HUES48 (cell line): ENCODE results near the gene FAM83C.
"Not testable (repeated sequence)": the region's sequence is repeated elsewhere in the genome, so short reads cannot be mapped to it uniquely, and the experiment has no call there.

Source experiments
- H3K27ac ChIP-seq: one replicate; pipeline ENCODE4 v1.7.0; 2013; ENCODE audit warnings: low read depth, low read length, inconsistent platforms
- H3K27me3 ChIP-seq: 2 replicates; pipeline ENCODE4 v1.6.1; 2013; ENCODE audit warnings: mild to moderate bottlenecking, low read length; ENCODE audit not compliant: control insufficient read depth, insufficient read depth
- H3K36me3 ChIP-seq: 2 replicates; pipeline ENCODE4 v1.6.1; 2013; ENCODE audit warnings: low read length; ENCODE audit not compliant: control insufficient read depth, insufficient read depth
- H3K4me1 ChIP-seq: 2 replicates; pipeline ENCODE4 v1.6.1; 2013; ENCODE audit warnings: mild to moderate bottlenecking, low read length; ENCODE audit not compliant: control insufficient read depth, insufficient read depth
- H3K4me3 ChIP-seq: 2 replicates; pipeline ENCODE4 v1.5.1; 2013; ENCODE audit warnings: mild to moderate bottlenecking, low read depth, low read length
- H3K9ac ChIP-seq: 2 replicates; pipeline ENCODE4 v1.6.1; 2013; ENCODE audit warnings: mild to moderate bottlenecking, low read depth, low read length, moderate library complexity
- H3K9me3 ChIP-seq: 2 replicates; pipeline ENCODE4 v1.6.1; 2013; ENCODE audit warnings: low read length; ENCODE audit not compliant: control insufficient read depth, insufficient read depth

Gene FAM83C

GRCh38 chr20:35317416-35318210 is 25.4 kb upstream of the FAM83C start:
- peaks cover 25% of the 10 kb centered on the region for H3K4me1 ChIP-seq
- H3K27ac ChIP-seq: no peak overlapping the region
- no peak overlapping the region for H3K9ac ChIP-seq

GRCh38 chr20:35316086-35316485 is 23.9 kb upstream of the FAM83C start:
- Histone ChIP-seq H3K4me3 (no peak overlapping the region), H3K36me3 (0 out of 2 replicates have a peak, but pooled peaks cover 4% of the 10 kb centered on the region), H3K27me3 (no peaks in the 10 kb centered on the region), H3K9ac (no peak overlapping the region), H3K9me3 (no peaks in the 10 kb centered on the region), H3K27ac (no peak overlapping the region), H3K4me1 (peaks cover 36% of the 10 kb centered on the region)

More at GRCh38 chr20:35317416-35318210, 25.4 kb upstream of the FAM83C start:
- Histone ChIP-seq H3K27me3 (no peaks in the 10 kb centered on the region), H3K36me3 (0 out of 2 replicates have a peak, but pooled peaks cover 4% of the 10 kb centered on the region), H3K4me3 (no peak overlapping the region), H3K9me3 (no peaks in the 10 kb centered on the region)

- H3K27me3 ChIP-seq, H3K27ac ChIP-seq, H3K4me3 ChIP-seq, H3K9ac ChIP-seq, H3K9me3 ChIP-seq, H3K36me3 ChIP-seq: not testable (repeated sequence)
- peaks cover 31% of the 10 kb centered on the region for H3K4me1 ChIP-seq
These were observed 23.4 kb upstream of the FAM83C start for GRCh38 chr20:35315632-35316020.

DNA sequence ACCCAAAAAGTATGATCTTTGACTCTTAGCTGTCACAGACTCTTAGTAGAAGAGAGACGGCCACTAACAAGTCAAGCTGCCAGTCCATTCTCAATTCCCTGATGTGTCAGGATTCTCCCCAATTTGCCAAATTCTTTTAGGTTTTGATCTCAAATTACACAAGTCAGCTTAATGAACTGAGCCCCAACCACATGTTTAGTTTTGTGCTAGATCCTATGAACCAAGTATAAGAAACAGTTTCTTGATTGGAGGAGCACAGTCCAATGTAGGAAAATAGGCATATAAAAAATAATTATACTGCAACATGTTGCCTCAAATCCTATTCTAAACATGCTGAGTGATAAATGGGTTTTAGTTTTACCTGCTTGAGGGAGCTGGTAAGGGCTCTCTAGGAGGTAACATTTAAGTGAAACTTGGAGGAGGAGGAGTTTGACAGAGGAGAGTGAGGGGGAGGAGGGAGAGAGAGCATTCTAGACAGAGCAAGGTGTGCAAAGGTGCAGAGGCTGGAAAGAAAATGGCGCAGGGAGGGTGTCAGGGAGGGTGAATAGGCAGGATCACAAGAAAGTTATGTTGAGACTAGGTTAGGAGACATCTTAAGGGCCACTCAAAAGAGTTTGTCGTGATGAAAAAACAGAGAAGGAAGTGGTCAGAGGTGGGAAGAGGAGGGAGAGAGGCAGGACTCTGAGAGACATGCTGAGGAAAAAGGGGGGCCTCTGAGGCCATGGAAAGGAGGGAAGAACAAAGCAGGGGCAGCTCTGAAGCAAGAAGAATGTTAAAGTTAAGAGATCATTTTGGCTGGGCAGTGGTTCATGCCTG is 22.8 kb upstream of the FAM83C start:
- no peak overlapping the region for H3K4me3 ChIP-seq
- no peaks in the 10 kb centered on the region for H3K27me3 ChIP-seq
- H3K36me3 ChIP-seq: 0 out of 2 replicates have a peak, but pooled peaks cover 4% of the 10 kb centered on the region
- no peak overlapping the region for H3K27ac ChIP-seq
- no peaks in the 10 kb centered on the region for H3K9me3 ChIP-seq
- no peak overlapping the region for H3K9ac ChIP-seq
- H3K4me1 ChIP-seq: peaks cover 25% of the 10 kb centered on the region

DNA sequence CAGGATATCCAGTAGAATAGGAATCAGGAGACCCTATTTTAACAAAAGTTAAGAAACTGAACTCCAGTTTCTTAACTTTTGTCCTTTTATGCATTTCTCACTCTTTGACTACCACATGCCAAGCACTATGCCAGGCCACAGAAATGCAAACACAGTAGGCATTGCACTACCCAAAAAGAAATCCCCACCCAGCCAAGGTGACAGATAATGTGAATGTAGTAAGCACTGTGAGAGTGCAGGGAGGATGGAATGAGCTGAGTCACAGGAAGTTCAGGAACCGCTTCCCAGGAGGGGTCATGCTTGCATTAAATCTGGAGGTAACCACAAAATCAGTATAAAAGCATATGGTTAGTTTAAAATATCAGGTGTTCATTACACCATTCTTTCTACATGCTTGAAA is 20.1 kb upstream of the FAM83C start:
- H3K36me3 ChIP-seq: peaks cover 9% of the 10 kb centered on the region; the same call in 1 of the 2 replicates
- no peak overlapping the region; the same call in 1 of the 2 replicates for H3K9ac ChIP-seq

GRCh38 chr20:35311822-35312221 is 19.6 kb upstream of the FAM83C start:
- Histone ChIP-seq H3K36me3 (peaks cover 9% of the 10 kb centered on the region; the same call in 1 of the 2 replicates), H3K9ac (no peak overlapping the region; the same call in 1 of the 2 replicates), H3K27ac (peak overlapping the region; percentile 75)

More for the DNA sequence above, 20.1 kb upstream of the FAM83C start:
- H3K27ac ChIP-seq: peak overlapping the region; percentile 75
- H3K4me1 ChIP-seq: peaks cover 21% of the 10 kb centered on the region
- no peaks in the 10 kb centered on the region for H3K9me3 ChIP-seq
- H3K27me3 ChIP-seq: no peaks in the 10 kb centered on the region
- no peak overlapping the region for H3K4me3 ChIP-seq

GRCh38 chr20:35311409-35311808 is 19.2 kb upstream of the FAM83C start:
- Histone ChIP-seq H3K9ac (no peak overlapping the region), H3K4me3 (no peak overlapping the region), H3K9me3 (no peaks in the 10 kb centered on the region), H3K27me3 (no peaks in the 10 kb centered on the region), H3K36me3 (peaks cover 9% of the 10 kb centered on the region; the same call in 1 of the 2 replicates), H3K4me1 (peaks cover 28% of the 10 kb centered on the region), H3K27ac (peak overlapping the region; percentile 75)

More at GRCh38 chr20:35311822-35312221, 19.6 kb upstream of the FAM83C start:
- H3K27me3 ChIP-seq: no peaks in the 10 kb centered on the region
- no peak overlapping the region for H3K4me3 ChIP-seq
- H3K4me1 ChIP-seq: peaks cover 25% of the 10 kb centered on the region
- H3K9me3 ChIP-seq: no peaks in the 10 kb centered on the region

- H3K27ac ChIP-seq: no peak overlapping the region
- H3K36me3 ChIP-seq: peaks cover 7% of the 10 kb centered on the region
- H3K9ac ChIP-seq: no peak overlapping the region
These were observed 15.7 kb upstream of the FAM83C start for GRCh38 chr20:35307666-35308653.

GRCh38 chr20:35306931-35307517 is 14.8 kb upstream of the FAM83C start:
- Histone ChIP-seq H3K4me1 (peaks cover 18% of the 10 kb centered on the region), H3K36me3 (peaks cover 7% of the 10 kb centered on the region), H3K27me3 (no peaks in the 10 kb centered on the region), H3K9ac (no peak overlapping the region), H3K9me3 (no peaks in the 10 kb centered on the region), H3K4me3 (no peak overlapping the region), H3K27ac (peak overlapping the region; percentile 43)

More at GRCh38 chr20:35307666-35308653, 15.7 kb upstream of the FAM83C start:
- no peaks in the 10 kb centered on the region for H3K9me3 ChIP-seq
- peaks cover 27% of the 10 kb centered on the region for H3K4me1 ChIP-seq
- H3K27me3 ChIP-seq: no peaks in the 10 kb centered on the region
- H3K4me3 ChIP-seq: no peak overlapping the region
